Ishikawa (cell line): Measurements from ENCODE around the gene SETBP1.

Experiments
- CEBPB ChIP-seq: IDR thresholded peaks from 2 replicates; pipeline ENCODE4 v1.6.1; 2012
- CREB1 ChIP-seq: IDR thresholded peaks from 2 replicates; pipeline ENCODE4 v1.6.1; 2012; ENCODE audit warnings: low read depth
- EGR1 ChIP-seq: IDR thresholded peaks from 2 replicates; pipeline ENCODE4 v1.6.1; 2012
- EP300 ChIP-seq: IDR thresholded peaks from 2 replicates; pipeline ENCODE4 v1.6.1; 2012; ENCODE audit warnings: borderline replicate concordance
- MAX ChIP-seq: IDR thresholded peaks from 2 replicates; pipeline ENCODE4 v1.6.1; 2012
- NFIC ChIP-seq: IDR thresholded peaks from 2 replicates; pipeline ENCODE4 v1.6.1; 2012
- RAD21 ChIP-seq: IDR thresholded peaks from 2 replicates; pipeline ENCODE4 v1.6.1; 2012; ENCODE audit warnings: low read depth
- REST ChIP-seq: IDR thresholded peaks from 2 replicates; pipeline ENCODE4 v1.6.1; 2012; ENCODE audit warnings: low read depth, mild to moderate bottlenecking
- TAF1 ChIP-seq: IDR thresholded peaks from 2 replicates; pipeline ENCODE4 v1.6.1; 2012; ENCODE audit warnings: low read depth, mild to moderate bottlenecking
- TCF12 ChIP-seq: IDR thresholded peaks from 2 replicates; pipeline ENCODE4 v1.6.1; 2012; ENCODE audit warnings: low read depth
- TEAD4 ChIP-seq: IDR thresholded peaks from 2 replicates; pipeline ENCODE4 v1.6.1; 2012
- USF1 ChIP-seq: IDR thresholded peaks from 2 replicates; pipeline ENCODE4 v1.6.1; 2012
- YY1 ChIP-seq: IDR thresholded peaks from 2 replicates; pipeline ENCODE4 v1.6.1; 2012; ENCODE audit warnings: low read depth

- TF ChIP-seq EGR1, result no peak
- TF ChIP-seq YY1, result no peak
- no peak for TF ChIP-seq USF1
- no peak for TF ChIP-seq CEBPB
- TF ChIP-seq RAD21, result no peak
- no peak for TF ChIP-seq TCF12
- TF ChIP-seq CREB1, result no peak
- TF ChIP-seq MAX, result no peak
- TF ChIP-seq EP300, result no peak
- TF ChIP-seq TAF1, result no peak
- no peak for TF ChIP-seq REST
- TF ChIP-seq NFIC, result no peak
- TF ChIP-seq TEAD4, result no peak
Observed at GRCh38 chr18:44958455-44958854, 277.8 kb downstream of the SETBP1 start.
